Caco-2 (cell line): ENCODE measurements around the gene C19orf33. TPM values are rescaled to one million over a fixed set of nuclear protein-coding genes. Genes with fewer than 3 reads are reported as not detected.

Experiments
- BruUV-seq: library from RNA; stranded (reverse); fragments of 400-500 nt; replicated peaks from 2 replicates; lab custom pipeline; 2021; lab: Mats Ljungman, UMichigan
- CTCF ChIA-PET: fragments of 300-600 bp; sonication (Branson Sonifier 250); formaldehyde crosslinking; loops from one replicate; lab custom pipeline; 2022; ENCODE audit warnings: antibody characterized with exemption; lab: Charles Lee
- POLR2A ChIA-PET: fragments of 300-600 bp; sonication (Branson Sonifier 250); formaldehyde crosslinking; loops from one replicate; lab custom pipeline; 2022; ENCODE audit warnings: antibody characterized with exemption; lab: Charles Lee
- DNase-seq, 2 experiments: peaks; one replicate each; pipeline versions ENCODE4 v3.0.0 to v3.0.0-alpha.2; 2020 to 2022
- H3K27me3 ChIP-seq: replicated peaks from 2 replicates; pipeline ENCODE4 v1.6.0; 2011; ENCODE audit warnings: low read length; ENCODE audit not compliant: control insufficient read depth, insufficient read depth
- H3K36me3 ChIP-seq: 2 replicates; pipeline ENCODE4 v1.5.1; 2011; ENCODE audit warnings: low read length; ENCODE audit not compliant: control insufficient read depth, insufficient read depth
- H3K4me1 ChIP-seq: fragments of 250-450 bp; sonication (Bioruptor Pico); 2 replicates; pipeline ENCODE4 v1.5.1; 2020; ENCODE audit warnings: mild to moderate bottlenecking
- H3K4me3 ChIP-seq: 2 replicates; pipeline ENCODE4 v1.5.1; 2011; ENCODE audit warnings: low read depth, mild to moderate bottlenecking, control low read depth, low read length
- H3K9me3 ChIP-seq: fragments of 250-450 bp; sonication (Bioruptor Pico); 2 replicates; pipeline ENCODE4 v1.5.1; 2020; ENCODE audit warnings: mild to moderate bottlenecking, moderate library complexity
- H3K27ac Mint-ChIP-seq: one replicate; pipeline ENCODE4 v1.8.0; 2022; ENCODE audit warnings: mixed read lengths; ENCODE audit not compliant: unreplicated experiment
- H3K27me3 Mint-ChIP-seq: one replicate; pipeline ENCODE4 v1.8.0; 2022; ENCODE audit warnings: mixed read lengths; ENCODE audit not compliant: insufficient read depth, unreplicated experiment
- H3K36me3 Mint-ChIP-seq: one replicate; pipeline ENCODE4 v1.8.0; 2022; ENCODE audit warnings: mild to moderate bottlenecking, mixed read lengths; ENCODE audit not compliant: insufficient read depth, unreplicated experiment
- H3K4me1 Mint-ChIP-seq: one replicate; pipeline ENCODE4 v1.8.0; 2022; ENCODE audit warnings: low read depth, mixed read lengths; ENCODE audit not compliant: unreplicated experiment
- H3K4me3 Mint-ChIP-seq: one replicate; pipeline ENCODE4 v1.8.0; 2022; ENCODE audit warnings: mild to moderate bottlenecking, moderate library complexity, mixed read lengths; ENCODE audit not compliant: unreplicated experiment
- H3K9me3 Mint-ChIP-seq: one replicate; pipeline ENCODE4 v1.8.0; 2022; ENCODE audit warnings: mixed read lengths; ENCODE audit not compliant: unreplicated experiment
- CTCF ChIP-seq, 2 experiments: fragments of 200-600 bp in 1 of 2; IDR thresholded peaks; 1 replicate in 1 of 2; 2 replicates in 1 of 2; pipeline versions ENCODE4 v1.5.1 to v1.8.0; 2011 to 2022; ENCODE audit warnings: antibody characterized with exemption in 1 of 2, control low read depth in 1 of 2, inconsistent platforms in 1 of 2, low read depth in 1 of 2, low read length in 1 of 2, mild to moderate bottlenecking in 1 of 2, moderate library complexity in 1 of 2; ENCODE audit not compliant: insufficient read depth in 1 of 2, severe bottlenecking in 1 of 2, unreplicated experiment in 1 of 2
- intact Hi-C: fragments of 100-400 bp; cut with micrococcal nuclease; formaldehyde crosslinking; loops from one replicate; pipeline ENCODE4 v1.10.0; 2022; ENCODE audit not compliant: unreplicated experiment
- total RNA-seq: library from RNA; stranded (reverse); gene quantifications from 2 replicates; pipeline ENCODE4 v1.2.3, GENCODE V29; 2022

C19orf33 gene
- total RNA-seq, 1 experiment from 2014 or later = 18.6 TPM

GRCh38 chr19:38340927-38341326 is 36.9 kb downstream of the C19orf33 start:
- intact Hi-C loops = no loop called here
- Histone ChIP-seq H3K36me3 (no peaks in the 10 kb centered on the region), H3K27me3 (no peaks in the 10 kb centered on the region), H3K4me1 (peaks cover 18% of the 10 kb centered on the region), H3K4me3 (no peak overlapping the region), H3K9me3 (no peaks in the 10 kb centered on the region)
- Mint-ChIP-seq H3K4me3 (no peak overlapping the region), H3K27ac (peak overlapping the region; percentile 29), H3K9me3 (no peaks in the 10 kb centered on the region), H3K27me3 (no peaks in the 10 kb centered on the region), H3K36me3 (peaks cover 25% of the 10 kb centered on the region), H3K4me1 (peaks cover 9% of the 10 kb centered on the region)
- BruUV-seq = no TSS peak
- ChIA-PET CTCF (no interaction called here), POLR2A (no interaction called here)
- no peak for DNase-seq
- no peak for TF ChIP-seq CTCF (IDR thresholded peaks at IDR 0.05; ENCODE audit: insufficient read depth in 1 of 2, low read depth in 1 of 2, low read length in 1 of 2, severe bottlenecking in 1 of 2, unreplicated experiment in 1 of 2)

- ChIA-PET CTCF (no interaction called here), POLR2A (no interaction called here)
- intact Hi-C loops = no loop called here
- peaks cover 5% of the 10 kb centered on the region for H3K4me1 Mint-ChIP-seq
- H3K9me3 Mint-ChIP-seq = no peaks in the 10 kb centered on the region
- H3K4me3 Mint-ChIP-seq = no peak overlapping the region
- Histone ChIP-seq H3K4me1 (no peaks in the 10 kb centered on the region), H3K4me3 (no peak overlapping the region), H3K9me3 (no peaks in the 10 kb centered on the region), H3K36me3 (no peaks in the 10 kb centered on the region), H3K27me3 (no peaks in the 10 kb centered on the region)
- H3K36me3 Mint-ChIP-seq = peaks cover 13% of the 10 kb centered on the region
- no peaks in the 10 kb centered on the region for H3K27me3 Mint-ChIP-seq
- TF ChIP-seq CTCF (IDR thresholded peaks at IDR 0.05; ENCODE audit: insufficient read depth in 1 of 2, low read depth in 1 of 2, low read length in 1 of 2, severe bottlenecking in 1 of 2, unreplicated experiment in 1 of 2) = no peak
- H3K27ac Mint-ChIP-seq = no peak overlapping the region
- BruUV-seq = no TSS peak
- no peak for DNase-seq
Observed at GRCh38 chr19:38346837-38347236, 42.8 kb downstream of the C19orf33 start.

GRCh38 chr19:38350883-38351282 is 46.8 kb downstream of the C19orf33 start:
- Mint-ChIP-seq H3K4me3 (no peak overlapping the region), H3K27ac (no peak overlapping the region), H3K36me3 (peaks cover 15% of the 10 kb centered on the region), H3K27me3 (no peaks in the 10 kb centered on the region), H3K4me1 (peaks cover 5% of the 10 kb centered on the region), H3K9me3 (no peaks in the 10 kb centered on the region)
- BruUV-seq = no TSS peak
- TF ChIP-seq CTCF (IDR thresholded peaks at IDR 0.05; ENCODE audit: insufficient read depth in 1 of 2, low read depth in 1 of 2, low read length in 1 of 2, severe bottlenecking in 1 of 2, unreplicated experiment in 1 of 2) = no peak
- intact Hi-C loops = no loop called here
- ChIA-PET POLR2A (no interaction called here), CTCF (no interaction called here)
- Histone ChIP-seq H3K9me3 (no peaks in the 10 kb centered on the region), H3K4me3 (no peak overlapping the region), H3K4me1 (peaks cover 1% of the 10 kb centered on the region; the same call in 1 of the 2 replicates), H3K36me3 (no peaks in the 10 kb centered on the region), H3K27me3 (no peaks in the 10 kb centered on the region)
- DNase-seq = no peak
